CD4-positive, CD25-positive, alpha-beta regulatory T cell (primary cell): Measurements from ENCODE around the gene CHMP1A. TPM values are rescaled to one million over a fixed set of nuclear protein-coding genes. Genes with fewer than 3 reads are reported as not detected.
A peak's percentile ranks its signal among the peaks of the same experiment; 100 is the strongest.

Source experiments
- ATAC-seq, 2 donors: fragments of 150-1000 bp; cut with Tn5 transposase; one replicate each; pipeline ENCODE4 v1.10.0; 2021; ENCODE audit warnings: low read depth in 2 of 2, moderate number of reproducible peaks in 2 of 2, moderate library complexity in 1 of 2
- DNase-seq, 3 donors: peaks; one replicate each; pipeline versions ENCODE4 v3.0.0 to v3.0.0-alpha.2; 2012 to 2022; ENCODE audit warnings: mixed read lengths in 1 of 3
- H3K27ac ChIP-seq: one replicate; pipeline ENCODE4 v1.7.0; 2013; ENCODE audit warnings: mild to moderate bottlenecking, low read length; ENCODE audit not compliant: insufficient read depth, poor library complexity, severe bottlenecking
- H3K27me3 ChIP-seq: one replicate; pipeline ENCODE4 v1.7.0; 2013; ENCODE audit warnings: low read length; ENCODE audit not compliant: control insufficient read depth, insufficient read depth
- H3K36me3 ChIP-seq: one replicate; pipeline ENCODE4 v1.7.0; 2013; ENCODE audit warnings: mild to moderate bottlenecking, low read length, moderate library complexity; ENCODE audit not compliant: control insufficient read depth, insufficient read depth
- H3K4me1 ChIP-seq: 2 replicates; pipeline ENCODE4 v1.7.0; 2013; ENCODE audit warnings: mild to moderate bottlenecking, low read length; ENCODE audit not compliant: insufficient read depth, control insufficient read depth, poor library complexity, severe bottlenecking
- H3K4me3 ChIP-seq: one replicate; pipeline ENCODE4 v1.7.0; 2013; ENCODE audit warnings: low read depth, mild to moderate bottlenecking, low read length, moderate library complexity
- H3K9me3 ChIP-seq, 2 experiments: 1 replicate in 1 of 2; 2 replicates in 1 of 2; pipeline ENCODE4 v1.7.0; 2013; ENCODE audit warnings: low read length in 2 of 2, mild to moderate bottlenecking in 1 of 2, moderate library complexity in 1 of 2; ENCODE audit not compliant: control insufficient read depth in 2 of 2
- H3K27ac Mint-ChIP-seq, 3 donors: one replicate each; pipeline ENCODE4 v1.8.0; 2020 to 2022; ENCODE audit warnings: mild to moderate bottlenecking in 3 of 3, mixed read lengths in 3 of 3, moderate library complexity in 2 of 3
- H3K27me3 Mint-ChIP-seq: one replicate; pipeline ENCODE4 v1.8.0; 2022; ENCODE audit warnings: mild to moderate bottlenecking, mixed read lengths
- H3K36me3 Mint-ChIP-seq: one replicate; pipeline ENCODE4 v1.8.0; 2020; ENCODE audit warnings: mixed read lengths
- H3K4me1 Mint-ChIP-seq, 4 donors: one replicate each; pipeline ENCODE4 v1.8.0; 2020 to 2022; ENCODE audit warnings: mixed read lengths in 4 of 4, mild to moderate bottlenecking in 1 of 4
- H3K4me3 Mint-ChIP-seq, 4 donors: one replicate each; pipeline ENCODE4 v1.8.0; 2020 to 2022; ENCODE audit warnings: mild to moderate bottlenecking in 4 of 4, mixed read lengths in 4 of 4, moderate library complexity in 3 of 4
- H3K9me3 Mint-ChIP-seq, 7 donors: one replicate each; pipeline ENCODE4 v1.8.0; 2020 to 2022; ENCODE audit warnings: mixed read lengths in 7 of 7, mild to moderate bottlenecking in 3 of 7, moderate library complexity in 2 of 7
- polyA plus RNA-seq, 4 donors: library from polyadenylated mRNA; unstranded; fragments of 300-500 nt; fragmentation: Illumina TruSeq; gene quantifications; one replicate each; pipeline ENCODE4 v1.2.3, GENCODE V29; 2021
- total RNA-seq: library from RNA; stranded (reverse); gene quantifications from one replicate; pipeline ENCODE4 v1.2.3, GENCODE V29; 2022

CHMP1A gene
- 110 TPM for total RNA-seq
- polyA plus RNA-seq, result 100 to 1,000 TPM in 1 of 4 donors, 10 to 100 TPM in 3; 77.5 to 111 (median 87.5) TPM

GRCh38 chr16:89657442-89658220 is at the start of gene CHMP1A, which contains the start of gene SPATA33:
TSS of gene CHMP1A (minus strand) at chr16:89657708. CDS start at chr16:89657588, 120 bp downstream.
TSS of gene SPATA33 (plus strand) at chr16:89657836. CDS start at chr16:89657912, 76 bp downstream.
- H3K36me3 ChIP-seq, result peaks cover 10% of the 10 kb centered on the region
- peaks cover 8 to 43% (median 15%) of the 10 kb centered on the region in 4 donors for H3K4me1 Mint-ChIP-seq
- H3K27me3 ChIP-seq, result no peaks in the 10 kb centered on the region
- H3K27ac ChIP-seq, result peak within 1 kb of the TSS; percentile 80
- no peaks in the 10 kb centered on the region for H3K9me3 ChIP-seq
- peak within 1 kb of the TSS; percentile 85 to 91 (median 88) for H3K4me3 Mint-ChIP-seq
- peak within 1 kb of the TSS; percentile 89 for H3K4me3 ChIP-seq
- peak; percentile 90 to 93 for ATAC-seq
- no peaks in the 10 kb centered on the region for H3K27me3 Mint-ChIP-seq
- peaks cover 23% of the 10 kb centered on the region for H3K4me1 ChIP-seq
- peaks cover 11% of the 10 kb centered on the region for H3K36me3 Mint-ChIP-seq
- peak within 1 kb of the TSS; percentile 48 to 92 (median 87) for H3K27ac Mint-ChIP-seq
- H3K9me3 Mint-ChIP-seq, result no peaks in the 10 kb centered on the region
- peak; percentile 90 to 94 (median 90) for DNase-seq

DNA sequence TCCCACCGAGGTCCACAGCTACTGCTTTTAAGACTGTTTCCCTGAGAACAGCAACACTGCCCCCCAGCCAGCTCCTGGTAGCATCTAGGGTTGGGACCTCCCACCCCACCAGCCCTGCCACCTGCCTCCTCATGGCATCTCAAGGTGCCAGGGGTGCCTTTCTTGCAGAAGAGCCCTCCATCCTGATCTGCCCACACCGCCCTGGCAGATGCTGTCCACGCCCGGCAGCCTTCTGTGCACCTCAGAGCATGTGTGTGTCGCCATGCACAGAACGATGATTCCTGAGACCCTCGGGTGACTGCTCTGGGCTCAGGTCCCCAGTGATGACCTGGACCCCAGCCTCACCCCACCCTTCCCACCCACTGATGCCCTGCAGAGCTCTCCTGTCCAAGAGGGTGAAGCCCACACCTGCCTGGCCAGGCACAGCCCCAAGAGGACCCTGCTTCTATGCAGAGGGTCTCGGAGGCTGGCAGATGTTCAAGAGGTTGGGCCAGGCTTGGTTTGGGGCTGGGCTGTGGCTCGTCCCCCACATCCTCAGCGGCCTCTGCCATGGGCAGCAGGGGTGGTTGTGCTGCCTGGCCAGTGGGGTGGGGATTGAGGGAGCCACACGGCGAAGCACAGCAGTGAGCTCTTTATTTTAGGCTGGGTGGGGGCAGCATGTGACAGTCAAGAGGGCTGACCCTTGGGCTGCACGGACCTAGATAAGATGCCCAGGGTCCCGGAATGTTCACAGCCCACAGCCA is 49.2 kb upstream of the CHMP1A start:
- Mint-ChIP-seq H3K4me1 (peaks cover 0 to 23% (median 11%) of the 10 kb centered on the region in 4 donors), H3K9me3 (no peaks in the 10 kb centered on the region), H3K36me3 (no peaks in the 10 kb centered on the region), H3K27me3 (no peaks in the 10 kb centered on the region), H3K4me3 (no peak overlapping the region), H3K27ac (no peak overlapping the region)
- Histone ChIP-seq H3K4me1 (peaks cover 18% of the 10 kb centered on the region), H3K9me3 (no peaks in the 10 kb centered on the region), H3K4me3 (no peak overlapping the region), H3K27ac (no peak overlapping the region), H3K27me3 (no peaks in the 10 kb centered on the region), H3K36me3 (no peaks in the 10 kb centered on the region)
- ATAC-seq (no peak), DNase-seq (no peak)

GRCh38 chr16:89705006-89705405 is 47.5 kb upstream of the CHMP1A start:
- H3K4me1 Mint-ChIP-seq, result peaks cover 0 to 23% (median 12%) of the 10 kb centered on the region in 4 donors
- ATAC-seq, result no peak
- Histone ChIP-seq H3K36me3 (no peaks in the 10 kb centered on the region), H3K27ac (no peak overlapping the region), H3K27me3 (no peaks in the 10 kb centered on the region), H3K4me3 (no peak overlapping the region), H3K4me1 (peaks cover 29% of the 10 kb centered on the region), H3K9me3 (no peaks in the 10 kb centered on the region)
- no peaks in the 10 kb centered on the region for H3K9me3 Mint-ChIP-seq
- no peak overlapping the region for H3K27ac Mint-ChIP-seq
- no peaks in the 10 kb centered on the region for H3K36me3 Mint-ChIP-seq
- no peak for DNase-seq
- no peaks in the 10 kb centered on the region for H3K27me3 Mint-ChIP-seq
- no peak overlapping the region for H3K4me3 Mint-ChIP-seq

- H3K9me3 ChIP-seq, result no peaks in the 10 kb centered on the region
- Mint-ChIP-seq H3K4me3 (peak overlapping the region in 1 of 4 donors; percentile 83), H3K27ac (no peak overlapping the region), H3K27me3 (no peaks in the 10 kb centered on the region), H3K36me3 (no peaks in the 10 kb centered on the region), H3K9me3 (no peaks in the 10 kb centered on the region), H3K4me1 (peaks cover 0 to 27% (median 14%) of the 10 kb centered on the region in 4 donors)
- H3K27me3 ChIP-seq, result no peaks in the 10 kb centered on the region
- no peak overlapping the region for H3K4me3 ChIP-seq
- peaks cover 34% of the 10 kb centered on the region for H3K4me1 ChIP-seq
- DNase-seq, result no peak
- H3K27ac ChIP-seq, result no peak overlapping the region
- no peak for ATAC-seq
- H3K36me3 ChIP-seq, result no peaks in the 10 kb centered on the region
Observed at GRCh38 chr16:89704281-89704680, 46.8 kb upstream of the CHMP1A start.

- peak within 1 kb of the TSS; percentile 88 for H3K27ac ChIP-seq
- no peaks in the 10 kb centered on the region for H3K36me3 Mint-ChIP-seq
- no peaks in the 10 kb centered on the region for H3K27me3 Mint-ChIP-seq
- H3K4me3 Mint-ChIP-seq, result peak within 1 kb of the TSS; percentile 78 to 94 (median 84)
- peak within 1 kb of the TSS; percentile 74 to 88 (median 82) for H3K27ac Mint-ChIP-seq
- no peaks in the 10 kb centered on the region for H3K9me3 ChIP-seq
- H3K9me3 Mint-ChIP-seq, result no peaks in the 10 kb centered on the region
- peak; percentile 80 to 82 for ATAC-seq
- peak; percentile 96 to 100 (median 98) for DNase-seq
- no peaks in the 10 kb centered on the region for H3K27me3 ChIP-seq
- H3K4me3 ChIP-seq, result peak within 1 kb of the TSS; percentile 57
- peaks cover 38% of the 10 kb centered on the region for H3K4me1 ChIP-seq
- peaks cover 0 to 35% (median 14%) of the 10 kb centered on the region in 4 donors for H3K4me1 Mint-ChIP-seq
- no peaks in the 10 kb centered on the region for H3K36me3 ChIP-seq
Observed at GRCh38 chr16:89701425-89702406, 44.2 kb upstream of the CHMP1A start, which contains the start of gene SPATA2L. TSS of gene SPATA2L (minus strand) at chr16:89701705. CDS start at chr16:89701232, 473 bp downstream.

DNA sequence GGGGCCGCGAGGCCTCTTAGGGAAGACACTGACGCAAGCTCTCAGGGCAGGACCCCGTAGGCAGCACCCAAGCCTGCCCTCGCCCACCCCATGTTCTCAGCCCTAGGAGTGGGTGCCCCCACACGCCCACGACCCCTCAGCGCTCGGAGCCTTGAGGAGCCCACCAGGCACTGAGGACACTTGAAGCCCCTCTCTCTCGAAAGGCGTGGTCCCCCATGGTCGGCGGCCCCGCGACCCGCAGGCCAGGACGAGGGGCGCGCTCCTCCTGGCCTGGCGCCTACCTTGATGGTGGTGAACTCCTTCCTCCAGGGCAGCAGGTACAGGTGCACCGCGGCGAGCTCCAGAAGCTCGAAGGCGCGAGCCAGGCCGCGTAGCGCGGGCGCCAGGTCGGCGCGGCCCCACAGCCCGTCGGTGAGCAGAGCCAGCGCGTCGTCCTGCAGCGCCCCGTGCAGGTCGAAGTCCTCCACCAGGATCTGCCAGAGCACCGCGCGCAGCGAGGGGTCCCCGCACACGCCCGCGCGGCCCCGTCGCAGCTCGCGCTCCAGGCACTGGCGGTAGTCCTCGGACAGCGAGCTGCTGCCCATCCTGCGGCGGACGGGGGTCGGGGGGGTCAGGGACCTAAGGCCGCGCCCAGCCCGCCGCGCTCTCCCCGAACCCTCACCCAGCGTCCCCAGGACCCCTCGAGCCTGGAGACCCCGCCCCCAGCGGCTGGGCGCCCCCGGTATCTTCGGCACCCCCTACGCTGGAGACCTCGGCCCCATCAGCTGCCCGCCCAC is 43.3 kb upstream of the CHMP1A start:
- Mint-ChIP-seq H3K27me3 (no peaks in the 10 kb centered on the region), H3K27ac (peak overlapping the region in 2 of 3 donors; percentile 71 to 88), H3K9me3 (no peaks in the 10 kb centered on the region), H3K4me1 (peaks cover 0 to 36% (median 10%) of the 10 kb centered on the region in 4 donors), H3K4me3 (peak overlapping the region; percentile 78 to 94 (median 84)), H3K36me3 (no peaks in the 10 kb centered on the region)
- H3K9me3 ChIP-seq, result no peaks in the 10 kb centered on the region
- peak; percentile 9 to 12 for ATAC-seq
- H3K4me1 ChIP-seq, result peaks cover 41% of the 10 kb centered on the region
- H3K27ac ChIP-seq, result peak overlapping the region; percentile 88
- H3K4me3 ChIP-seq, result peak overlapping the region; percentile 57
- no peaks in the 10 kb centered on the region for H3K27me3 ChIP-seq
- H3K36me3 ChIP-seq, result no peaks in the 10 kb centered on the region
- DNase-seq, result peak; percentile 38 to 61 (median 60)
